SW 1271 (cell line): Measurements from ENCODE around the gene SESN1.
"Not testable (repeated sequence)": the region's sequence is repeated elsewhere in the genome, so short reads cannot be mapped to it uniquely, and the experiment has no call there.

Source experiments
- DNase-seq, 2 experiments: peaks; one replicate each; lab custom pipeline; 2025; lab: John Stamatoyannopoulos, UW

Gene SESN1

GRCh38 chr6:109095036-109095834 is 589 bp upstream of the SESN1 start, which contains the start of gene CEP57L1:
TSS of gene CEP57L1 (plus strand) at chr6:109095507. CDS start at chr6:109145222, 49,715 bp downstream.
- peak; percentile 75 to 97 for DNase-seq

- peak in 1 of 2 experiments; percentile 24 for DNase-seq
Measured at GRCh38 chr6:109093732-109094415, 772 bp downstream of the SESN1 start.

DNA sequence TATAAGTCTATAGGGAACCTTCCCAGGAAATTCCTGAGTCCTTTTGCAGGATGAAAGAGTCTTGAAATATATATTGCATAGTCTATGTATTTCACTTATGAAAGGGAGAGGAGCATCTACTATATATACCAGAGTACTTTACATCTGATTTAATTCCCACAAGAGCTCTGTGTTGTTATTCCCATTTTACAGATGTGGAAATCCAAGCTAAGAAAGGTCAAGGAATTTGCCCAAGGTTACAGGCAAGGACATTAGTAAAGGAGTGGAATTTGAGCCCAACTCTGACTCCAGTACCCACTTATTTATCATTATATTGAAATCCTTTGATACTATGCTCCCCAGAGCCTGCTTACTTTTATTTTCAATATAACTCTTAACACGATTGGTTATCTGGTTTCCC is 2.6 kb downstream of the SESN1 start:
- no peak for DNase-seq

DNA sequence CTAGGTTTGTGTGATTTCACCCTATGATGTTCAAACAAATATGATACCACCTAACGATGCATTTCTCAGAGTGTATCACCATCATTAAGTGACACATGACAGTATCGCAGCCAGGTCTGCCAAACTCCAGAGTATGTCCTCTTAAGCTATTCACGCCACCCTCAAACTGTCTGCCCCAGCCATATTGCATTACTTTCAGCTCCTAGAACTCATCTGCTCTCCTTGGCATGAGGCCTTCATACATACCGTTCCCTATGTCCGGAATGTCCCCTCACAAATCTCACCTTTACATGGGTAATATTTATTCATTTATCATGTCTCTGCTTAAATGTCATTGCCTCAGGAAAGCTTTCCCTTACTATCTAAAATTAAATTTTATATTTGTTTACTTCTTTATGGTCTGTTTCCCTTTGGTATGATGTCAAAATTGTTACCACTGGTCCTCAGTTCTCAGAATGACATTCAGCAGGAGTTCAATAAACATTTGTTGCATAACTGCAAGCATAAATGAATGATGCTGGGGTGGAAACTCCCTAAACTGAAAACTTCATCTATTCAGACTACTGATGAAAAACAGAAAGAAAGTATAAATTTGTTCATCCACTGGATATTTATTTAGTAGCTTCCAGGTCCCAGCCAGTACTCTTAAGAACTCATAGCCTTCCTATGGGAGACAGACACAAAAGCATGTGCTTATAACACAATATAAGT is 3.2 kb downstream of the SESN1 start:
- DNase-seq, result no peak

GRCh38 chr6:109088995-109089394 is 5.7 kb downstream of the SESN1 start:
- no peak for DNase-seq

GRCh38 chr6:109087661-109088264 is 6.9 kb downstream of the SESN1 start:
- DNase-seq, result no peak

- DNase-seq, result not testable (repeated sequence)
Measured at GRCh38 chr6:109084146-109084545, 10.5 kb downstream of the SESN1 start.

DNA sequence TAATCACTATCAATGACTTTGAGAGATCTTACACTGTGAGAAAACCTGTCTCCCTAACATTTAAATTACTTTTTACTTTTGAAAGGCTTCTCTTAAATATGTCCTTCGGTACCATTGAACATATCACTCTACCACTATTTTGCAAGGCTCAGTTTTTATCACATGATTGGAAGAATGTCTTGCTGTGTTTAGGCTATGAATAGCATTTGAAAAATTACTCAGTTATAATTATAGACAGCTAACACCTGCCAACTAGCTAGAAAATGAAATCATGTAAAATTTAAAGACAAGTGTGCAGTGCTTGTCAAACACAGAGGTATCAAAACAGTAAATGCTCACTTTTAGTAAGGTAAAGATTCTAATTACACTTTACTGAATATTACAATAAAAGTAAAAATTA is 11.0 kb downstream of the SESN1 start:
- DNase-seq, result no peak

- DNase-seq, result no peak
Measured at GRCh38 chr6:109082188-109082577, 12.5 kb downstream of the SESN1 start.

DNA sequence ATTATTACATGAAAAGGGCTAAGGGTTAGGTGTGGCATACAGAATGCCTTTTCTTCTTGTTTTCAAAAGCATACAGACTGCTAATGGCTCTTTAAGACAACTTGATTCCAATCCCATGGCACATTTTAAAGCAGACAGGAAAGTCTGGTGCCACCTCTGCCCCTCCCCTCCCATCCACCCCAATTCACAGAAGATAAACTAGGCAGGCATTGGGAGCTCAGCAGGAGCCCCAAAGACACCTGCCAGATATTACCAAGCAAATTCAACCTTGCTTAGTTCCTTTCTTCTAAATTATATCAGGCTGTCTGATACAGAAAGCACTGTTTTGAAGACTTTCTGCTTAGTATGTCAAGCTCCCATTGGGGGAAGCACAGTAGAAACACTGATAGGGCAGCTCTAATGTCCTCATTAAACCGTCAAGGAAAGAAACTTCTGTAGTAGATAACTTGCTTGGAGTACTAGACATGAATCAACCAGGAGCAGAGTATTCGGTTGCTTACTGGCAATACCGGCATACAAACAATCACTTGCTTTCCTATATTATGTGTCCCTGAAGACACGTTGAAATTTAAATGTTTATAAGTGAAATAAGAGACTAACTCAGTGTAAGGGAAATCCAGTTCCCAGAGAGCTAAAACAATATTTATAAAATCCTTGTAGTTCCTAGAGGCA is 13.0 kb downstream of the SESN1 start:
- no peak for DNase-seq

GRCh38 chr6:109081026-109081425 is 13.6 kb downstream of the SESN1 start:
- no peak for DNase-seq

DNA sequence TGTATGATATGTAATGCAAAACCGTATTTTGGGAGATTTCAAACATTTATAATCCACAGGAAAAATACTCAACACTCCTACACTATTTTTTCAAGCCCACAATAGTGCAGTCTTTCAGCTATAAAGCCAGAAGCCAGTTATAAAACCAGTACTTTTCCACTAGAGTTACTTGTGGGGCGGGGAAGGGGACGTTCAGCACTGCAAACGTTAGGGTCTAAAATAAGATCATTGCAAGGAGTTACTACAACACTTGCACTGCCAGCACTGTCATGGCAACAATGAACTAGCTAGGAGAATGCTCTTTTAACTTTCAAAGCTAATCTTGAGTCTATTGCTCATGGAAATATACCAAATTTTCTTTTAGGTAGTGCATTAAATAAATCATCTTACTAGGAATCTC is 14.7 kb downstream of the SESN1 start:
- DNase-seq, result no peak

DNA sequence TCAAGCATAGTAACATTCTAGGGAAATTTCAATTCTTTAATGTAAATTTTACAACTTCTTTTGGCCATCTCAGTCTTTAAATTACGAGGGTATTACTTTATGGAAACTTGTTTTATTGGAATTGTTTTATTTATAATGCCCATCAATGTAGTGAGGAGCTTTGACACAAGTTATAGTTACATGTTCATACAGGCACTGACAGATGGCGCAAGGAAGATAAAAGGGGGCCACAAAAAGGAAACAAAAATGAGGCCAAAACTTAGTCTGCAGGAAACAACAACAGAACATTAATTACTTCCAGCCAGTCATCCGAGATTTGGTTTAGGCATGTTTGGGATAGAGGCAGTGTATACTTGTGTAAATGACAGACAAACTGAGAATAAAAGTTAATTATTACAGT is 18.3 kb downstream of the SESN1 start:
- no peak for DNase-seq

GRCh38 chr6:109075934-109076333 is 18.7 kb downstream of the SESN1 start:
- no peak for DNase-seq

GRCh38 chr6:109074133-109074415 is 20.6 kb downstream of the SESN1 start:
- no peak for DNase-seq

DNA sequence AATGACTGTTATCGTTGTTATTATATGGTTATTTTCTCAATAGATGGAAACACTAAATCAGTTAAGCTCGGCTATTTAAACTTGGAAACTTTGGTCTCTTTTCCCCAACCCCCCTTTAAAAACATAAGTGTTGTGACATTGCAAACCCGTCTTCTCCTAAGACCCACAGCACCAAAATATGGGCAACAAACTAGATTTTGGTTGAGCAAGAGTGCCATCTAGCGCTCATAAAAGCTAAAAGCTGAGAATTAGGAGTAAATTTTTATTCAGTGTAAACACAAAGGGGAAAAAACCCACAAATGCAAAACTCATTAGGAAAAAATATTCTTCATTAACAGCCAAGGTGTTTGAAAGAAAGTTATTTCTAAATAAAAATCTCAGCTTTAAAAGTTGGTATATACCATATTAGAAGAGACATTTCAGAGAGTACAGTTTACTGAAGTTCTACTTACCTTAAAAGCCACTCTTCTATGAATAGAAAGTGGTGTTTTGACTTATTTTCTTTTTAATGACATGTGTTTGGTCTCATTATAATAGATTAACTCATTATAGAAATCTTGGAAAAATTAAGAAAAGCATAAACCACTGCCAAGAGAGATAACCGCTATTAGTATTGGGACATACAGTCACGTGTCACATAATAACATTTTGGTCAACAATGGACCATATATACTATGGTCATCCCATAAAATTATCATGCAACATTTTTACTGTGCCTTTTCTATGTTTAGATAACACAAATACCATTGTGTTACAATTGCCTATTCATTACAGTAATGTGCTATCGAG is 21.1 kb downstream of the SESN1 start:
- peak; percentile 28 to 39 for DNase-seq

DNA sequence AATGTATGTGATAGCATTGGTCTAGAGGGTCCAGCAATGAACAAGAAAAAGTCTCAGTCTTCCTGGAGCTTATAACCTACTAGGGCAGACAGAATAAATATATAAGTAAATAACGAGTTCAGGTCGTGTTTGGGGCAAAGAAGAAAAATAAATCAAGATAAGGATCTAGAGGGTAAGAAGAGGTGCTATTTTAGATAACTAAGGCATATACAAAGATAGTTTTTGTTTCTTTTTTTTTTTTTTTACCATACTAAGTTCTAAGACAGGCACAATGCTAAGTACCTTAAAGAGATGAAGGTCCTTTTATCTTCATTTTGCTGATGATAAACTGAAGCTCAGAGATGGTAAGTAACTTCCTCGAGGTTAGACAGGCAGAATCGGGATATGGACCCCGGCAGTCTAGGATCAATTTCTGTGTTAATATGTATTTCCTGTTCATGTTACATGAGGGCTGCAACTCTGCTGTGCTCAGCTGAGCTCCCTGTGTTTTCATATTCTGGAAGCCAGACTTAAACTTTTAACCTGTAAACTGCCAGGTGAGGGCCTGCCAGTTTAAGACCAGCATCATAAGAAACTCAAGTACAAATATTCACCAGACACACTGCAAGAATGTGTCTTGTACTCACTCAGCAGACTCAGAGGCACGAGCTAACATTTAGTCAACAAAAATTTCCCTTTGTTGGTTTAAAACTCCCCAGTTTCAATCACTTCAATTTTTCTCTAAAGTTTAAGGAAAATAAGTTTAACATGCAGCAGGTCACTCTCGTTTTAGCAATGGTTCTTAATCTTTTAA is 23.3 kb downstream of the SESN1 start:
- no peak for DNase-seq

DNA sequence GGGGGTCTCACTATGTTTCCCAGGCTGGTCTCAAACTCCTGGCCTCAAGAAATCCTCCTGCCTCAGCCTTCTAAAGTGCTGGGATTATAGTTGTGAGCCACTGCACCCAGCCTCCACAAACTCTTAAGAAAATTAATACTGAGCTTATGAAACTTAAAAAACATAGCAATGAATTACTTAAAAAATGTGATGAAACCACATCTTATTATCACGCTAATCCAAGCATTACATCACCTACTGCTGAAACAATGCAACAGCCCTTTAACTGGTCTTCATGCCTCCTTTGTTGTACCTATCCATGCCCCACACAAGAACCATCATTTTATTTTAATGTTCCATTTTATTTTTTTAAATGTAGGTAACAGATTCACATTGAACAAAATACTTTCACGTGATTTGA is 24.9 kb downstream of the SESN1 start:
- DNase-seq, result no peak

DNA sequence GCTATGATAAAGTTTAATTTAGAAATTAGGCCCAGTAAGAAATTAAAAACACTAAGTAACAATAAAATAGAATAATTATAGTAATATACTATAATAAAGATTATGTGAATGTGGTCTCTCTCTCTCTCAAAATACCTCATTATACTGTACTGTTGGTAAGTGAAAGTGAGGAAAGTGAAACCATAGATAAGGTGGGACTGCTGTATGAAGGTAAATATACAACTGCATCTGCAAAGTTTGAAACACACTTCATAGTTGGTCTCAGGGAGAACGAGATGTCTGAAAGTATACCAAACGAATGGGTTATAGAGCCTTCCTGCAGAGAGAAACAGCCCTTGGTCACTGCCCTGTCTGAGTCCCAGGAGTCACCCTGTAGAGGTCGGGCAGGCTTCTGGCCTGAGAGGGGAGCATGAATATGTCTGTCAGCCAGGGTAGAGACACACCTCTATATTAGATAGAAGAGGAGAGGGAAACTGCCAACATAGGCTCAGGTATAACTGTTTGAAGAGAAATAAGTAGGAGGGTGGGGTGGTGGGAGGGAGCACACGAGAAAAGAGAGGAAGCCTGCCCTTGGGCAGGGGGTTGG is 31.8 kb downstream of the SESN1 start:
- no peak for DNase-seq

DNA sequence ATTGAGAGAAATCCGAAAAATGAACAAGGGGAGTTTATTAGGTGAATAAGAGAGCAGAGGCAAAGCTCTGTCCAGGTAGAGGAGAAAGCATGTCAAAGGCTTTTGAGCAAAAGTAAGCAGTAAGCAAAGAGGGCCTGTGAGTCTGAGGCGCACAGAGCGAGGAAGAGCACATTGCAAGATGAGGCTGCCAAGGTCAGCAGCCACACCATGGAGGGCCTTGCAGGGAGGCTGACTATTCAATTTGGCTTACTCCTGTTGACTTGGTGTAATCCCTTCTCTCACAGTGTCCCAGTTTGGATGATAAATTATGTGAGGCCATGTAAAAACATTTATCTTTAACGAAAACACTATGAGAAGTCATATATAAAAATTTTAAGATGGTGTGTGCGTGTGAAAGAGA is 32.4 kb downstream of the SESN1 start:
- no peak for DNase-seq
